HK-2 (cell line): ENCODE measurements around the gene CC2D1B.

Experiments used
- DNase-seq: peaks from one replicate; pipeline ENCODE4 v3.0.0-alpha.2; 2018; ENCODE audit not compliant: unreplicated experiment

The CC2D1B gene

GRCh38 chr1:52305417-52306226, 60.4 kb downstream of the CC2D1B start:
- DNase-seq = no peak
